OCI-LY7 (cell line): ENCODE data around the gene FGF11.

Experiments
- EZH2phosphoT487 ChIP-seq: fragments of 200-600 bp; sonication (generic); IDR thresholded peaks from 2 replicates; pipeline ENCODE4 v1.6.1; 2018; ENCODE audit warnings: low read depth, borderline replicate concordance, mild to moderate bottlenecking, mixed run types, antibody characterized with exemption, low read length, moderate library complexity, mixed read lengths
- TF ChIP-seq, protein P1 (sequence below): fragments of 200-600 bp; sonication (generic); conservative IDR thresholded peaks from 2 replicates; pipeline ENCODE4 v1.5.1; 2014; ENCODE audit warnings: mild to moderate bottlenecking, antibody characterized with exemption, low read length, moderate library complexity, mixed read lengths

DNA sequence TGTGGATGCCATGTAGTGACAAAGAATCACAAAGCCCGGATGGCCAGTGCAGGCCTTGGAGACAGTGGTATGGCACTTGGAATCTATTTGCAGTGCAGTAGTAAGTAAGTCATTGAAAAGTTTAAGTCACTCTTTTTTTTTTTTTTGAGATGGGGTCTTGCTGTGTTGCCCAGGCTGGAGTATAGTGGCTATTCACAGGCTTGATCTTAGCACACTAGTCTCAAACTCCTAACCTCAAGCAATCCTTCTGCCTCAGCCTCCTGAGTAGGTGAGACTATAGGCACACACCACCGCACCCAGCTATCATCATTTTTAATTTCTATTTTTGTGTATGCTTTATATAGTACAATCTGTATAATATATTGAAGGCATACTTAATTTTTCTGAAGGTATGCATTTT lies 40.7 kb upstream of the FGF11 start:
- TF ChIP-seq, protein P1, sequence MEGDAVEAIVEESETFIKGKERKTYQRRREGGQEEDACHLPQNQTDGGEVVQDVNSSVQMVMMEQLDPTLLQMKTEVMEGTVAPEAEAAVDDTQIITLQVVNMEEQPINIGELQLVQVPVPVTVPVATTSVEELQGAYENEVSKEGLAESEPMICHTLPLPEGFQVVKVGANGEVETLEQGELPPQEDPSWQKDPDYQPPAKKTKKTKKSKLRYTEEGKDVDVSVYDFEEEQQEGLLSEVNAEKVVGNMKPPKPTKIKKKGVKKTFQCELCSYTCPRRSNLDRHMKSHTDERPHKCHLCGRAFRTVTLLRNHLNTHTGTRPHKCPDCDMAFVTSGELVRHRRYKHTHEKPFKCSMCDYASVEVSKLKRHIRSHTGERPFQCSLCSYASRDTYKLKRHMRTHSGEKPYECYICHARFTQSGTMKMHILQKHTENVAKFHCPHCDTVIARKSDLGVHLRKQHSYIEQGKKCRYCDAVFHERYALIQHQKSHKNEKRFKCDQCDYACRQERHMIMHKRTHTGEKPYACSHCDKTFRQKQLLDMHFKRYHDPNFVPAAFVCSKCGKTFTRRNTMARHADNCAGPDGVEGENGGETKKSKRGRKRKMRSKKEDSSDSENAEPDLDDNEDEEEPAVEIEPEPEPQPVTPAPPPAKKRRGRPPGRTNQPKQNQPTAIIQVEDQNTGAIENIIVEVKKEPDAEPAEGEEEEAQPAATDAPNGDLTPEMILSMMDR: no peak
- no peak for TF ChIP-seq EZH2phosphoT487
